ENCODE measurements around the gene UBE2E1. TPM values are rescaled to one million over a fixed set of nuclear protein-coding genes. Genes with fewer than 3 reads are reported as not detected.

UBE2E1 gene
- total RNA-seq, 1 donor from 2014 or later: 87.8 TPM

GRCh38 chr3:23825802-23826201 is 20.0 kb downstream of the UBE2E1 start:
- DNase-seq (no peak), ATAC-seq (peak in 1 of 2 donors; percentile 19)
- TF ChIP-seq CTCF (IDR thresholded peaks at IDR 0.05): no peak
- no peaks in the 10 kb centered on the region for H3K9me3 ChIP-seq
- H3K36me3 ChIP-seq: no peaks in the 10 kb centered on the region
- no peak overlapping the region for H3K4me3 ChIP-seq
- H3K27ac ChIP-seq: no peak overlapping the region
- peaks cover 53% of the 10 kb centered on the region for H3K4me1 ChIP-seq
- intact Hi-C loops (cut with DNase I): no loop called here
- H3K27me3 ChIP-seq (ENCODE audit: low read depth): no peaks in the 10 kb centered on the region

- Histone ChIP-seq H3K36me3 (no peaks in the 10 kb centered on the region), H3K27ac (no peak overlapping the region), H3K4me1 (peaks cover 53% of the 10 kb centered on the region), H3K4me3 (no peak overlapping the region), H3K27me3 (ENCODE audit: low read depth) (no peaks in the 10 kb centered on the region), H3K9me3 (no peaks in the 10 kb centered on the region)
- ATAC-seq: peak in 1 of 2 donors; percentile 41
- intact Hi-C loops (cut with DNase I): no loop called here
- TF ChIP-seq CTCF (IDR thresholded peaks at IDR 0.05): no peak
- no peak for DNase-seq
These were observed 20.8 kb downstream of the UBE2E1 start for GRCh38 chr3:23826382-23827064.

GRCh38 chr3:23829242-23829934 is 23.6 kb downstream of the UBE2E1 start:
- H3K27ac ChIP-seq: no peak overlapping the region
- DNase-seq (no peak), ATAC-seq (no peak)
- intact Hi-C loops (cut with DNase I): no loop called here
- H3K36me3 ChIP-seq: no peaks in the 10 kb centered on the region
- H3K27me3 ChIP-seq (ENCODE audit: low read depth): no peaks in the 10 kb centered on the region
- no peaks in the 10 kb centered on the region for H3K9me3 ChIP-seq
- peaks cover 52% of the 10 kb centered on the region for H3K4me1 ChIP-seq
- H3K4me3 ChIP-seq: no peak overlapping the region
- no peak for TF ChIP-seq CTCF (IDR thresholded peaks at IDR 0.05)

- no peaks in the 10 kb centered on the region for H3K9me3 ChIP-seq
- no peak overlapping the region for H3K27ac ChIP-seq
- H3K27me3 ChIP-seq (ENCODE audit: low read depth): no peaks in the 10 kb centered on the region
- H3K36me3 ChIP-seq: no peaks in the 10 kb centered on the region
- ATAC-seq: peak in 1 of 2 donors; percentile 62
- intact Hi-C loops (cut with DNase I): no loop called here
- no peak overlapping the region for H3K4me3 ChIP-seq
- H3K4me1 ChIP-seq: peaks cover 52% of the 10 kb centered on the region
- no peak for DNase-seq
- TF ChIP-seq CTCF (IDR thresholded peaks at IDR 0.05): no peak
These were observed 25.2 kb downstream of the UBE2E1 start for GRCh38 chr3:23830869-23831484.

- DNase-seq: no peak
- ATAC-seq: no peak
- TF ChIP-seq CTCF (IDR thresholded peaks at IDR 0.05): no peak
- intact Hi-C loops (cut with DNase I): no loop called here
- no peak overlapping the region for H3K27ac ChIP-seq
- H3K27me3 ChIP-seq (ENCODE audit: low read depth): no peaks in the 10 kb centered on the region
- no peaks in the 10 kb centered on the region for H3K36me3 ChIP-seq
- peaks cover 52% of the 10 kb centered on the region for H3K4me1 ChIP-seq
- H3K9me3 ChIP-seq: no peaks in the 10 kb centered on the region
- H3K4me3 ChIP-seq: no peak overlapping the region
These were observed 26.0 kb downstream of the UBE2E1 start for GRCh38 chr3:23831517-23832394.
